Left lung (tissue), 10 donors: ENCODE data around the gene CHCHD3. TPM values are rescaled to one million over a fixed set of nuclear protein-coding genes. Genes with fewer than 3 reads are reported as not detected.

ENCODE experiments used
- ATAC-seq: fragments of 200-7000 bp; cut with Tn5 transposase; one replicate; pipeline ENCODE4 v1.9.1; 2020; ENCODE audit warnings: moderate library complexity
- DNase-seq, 4 donors: peaks; one replicate each; pipeline ENCODE4 v3.0.0-alpha.2; 2013 to 2020
- H3K27ac ChIP-seq, 2 donors: fragments of 200-600 bp; sonication (generic) in 1 of 2; one replicate each; pipeline versions ENCODE4 v1.5.0 to v1.8.0; 2020 to 2021
- H3K27me3 ChIP-seq, 2 donors: fragments of 200-600 bp; sonication (generic) in 1 of 2; one replicate each; pipeline versions ENCODE4 v1.5.0 to v1.8.0; 2020 to 2021
- H3K36me3 ChIP-seq, 2 donors: fragments of 200-600 bp; sonication (generic) in 1 of 2; one replicate each; pipeline versions ENCODE4 v1.5.0 to v1.8.0; 2020 to 2021
- H3K4me1 ChIP-seq, 2 donors: fragments of 200-600 bp; one replicate each; pipeline ENCODE4 v1.8.0; 2021
- H3K4me3 ChIP-seq, 2 donors: fragments of 200-600 bp; sonication (generic) in 1 of 2; one replicate each; pipeline versions ENCODE4 v1.5.0 to v1.8.0; 2020 to 2021; ENCODE audit warnings: mild to moderate bottlenecking in 1 of 2
- H3K9me3 ChIP-seq, 2 donors: fragments of 200-600 bp; sonication (generic) in 1 of 2; one replicate each; pipeline versions ENCODE4 v1.5.0 to v1.8.0; 2020 to 2021
- intact Hi-C, 2 donors: fragments of 100-400 bp; cut with DNase I; formaldehyde crosslinking; loops; one replicate each; pipeline versions ENCODE4 v1.11.2 to v1.14.2; 2022
- polyA plus RNA-seq, 6 donors: library from polyadenylated mRNA; unstranded; fragments of 120-200 nt; gene quantifications; one replicate each; pipeline ENCODE4 v1.2.1, GENCODE V29; 2013; ENCODE audit not compliant: insufficient read length in 6 of 6
- total RNA-seq, 2 donors: library from RNA; stranded (reverse); fragmentation: NEBNext Ultra II Directional; extraction: Animal tissue kit (Norgen Biotek cat#: 25700); gene quantifications; one replicate each; pipeline ENCODE4 v1.2.1, GENCODE V29; 2021
- TF ChIP-seq, protein P1 (sequence below), 2 donors: fragments of 200-600 bp; sonication (generic) in 1 of 2; IDR thresholded peaks; one replicate each; pipeline versions ENCODE4 v1.5.0 to v1.8.0; 2021; ENCODE audit warnings: antibody characterized with exemption in 2 of 2
- donor health status: DM: no; HTN: yes; CAD: no.
- donor health status: DM: no; HTN: no; CAD: no.

The CHCHD3 gene
- total and polyA plus RNA-seq, 8 donors, result 45.4 to 58.9 (median 54.5) TPM

DNA sequence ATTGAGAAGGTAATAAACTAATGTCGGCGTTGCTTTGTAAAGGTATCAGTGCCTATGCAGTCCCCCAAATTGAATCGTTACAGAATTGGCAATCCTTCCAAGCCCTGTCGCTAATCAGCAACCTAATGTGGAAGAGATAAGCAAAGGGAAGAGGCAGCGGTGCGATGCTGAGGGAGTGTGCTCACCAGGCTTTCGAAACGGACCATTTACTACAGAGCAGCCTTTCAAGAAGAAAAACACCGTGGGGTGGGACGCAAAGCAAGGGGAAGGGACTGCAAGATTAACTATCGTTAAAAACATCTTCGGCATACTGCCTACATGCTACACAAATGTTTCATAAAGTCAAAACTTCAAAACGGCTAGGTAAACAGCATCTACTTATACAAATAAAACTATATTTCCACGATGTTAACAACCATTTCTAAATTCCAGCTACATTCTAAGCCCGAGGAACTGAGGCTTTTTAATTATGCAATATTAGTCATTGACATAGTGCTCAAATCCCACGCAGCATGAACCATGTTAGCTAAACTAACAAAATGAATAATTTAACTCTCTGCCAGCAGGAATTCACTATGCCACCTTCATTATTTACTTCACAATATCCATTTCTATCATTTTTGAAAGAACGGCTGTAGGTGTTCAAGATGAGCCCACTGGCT, 85.2 kb downstream of the CHCHD3 start:
- DNase-seq, result no peak
- Histone ChIP-seq H3K9me3 (no peaks in the 10 kb centered on the region), H3K27me3 (no peaks in the 10 kb centered on the region), H3K27ac (no peak overlapping the region), H3K4me3 (no peak overlapping the region), H3K36me3 (no peaks in the 10 kb centered on the region), H3K4me1 (peaks cover 6 to 9% of the 10 kb centered on the region in 2 donors)
- peak; percentile 63 for ATAC-seq
- intact Hi-C loops, result no loop called here
- TF ChIP-seq, protein P1, sequence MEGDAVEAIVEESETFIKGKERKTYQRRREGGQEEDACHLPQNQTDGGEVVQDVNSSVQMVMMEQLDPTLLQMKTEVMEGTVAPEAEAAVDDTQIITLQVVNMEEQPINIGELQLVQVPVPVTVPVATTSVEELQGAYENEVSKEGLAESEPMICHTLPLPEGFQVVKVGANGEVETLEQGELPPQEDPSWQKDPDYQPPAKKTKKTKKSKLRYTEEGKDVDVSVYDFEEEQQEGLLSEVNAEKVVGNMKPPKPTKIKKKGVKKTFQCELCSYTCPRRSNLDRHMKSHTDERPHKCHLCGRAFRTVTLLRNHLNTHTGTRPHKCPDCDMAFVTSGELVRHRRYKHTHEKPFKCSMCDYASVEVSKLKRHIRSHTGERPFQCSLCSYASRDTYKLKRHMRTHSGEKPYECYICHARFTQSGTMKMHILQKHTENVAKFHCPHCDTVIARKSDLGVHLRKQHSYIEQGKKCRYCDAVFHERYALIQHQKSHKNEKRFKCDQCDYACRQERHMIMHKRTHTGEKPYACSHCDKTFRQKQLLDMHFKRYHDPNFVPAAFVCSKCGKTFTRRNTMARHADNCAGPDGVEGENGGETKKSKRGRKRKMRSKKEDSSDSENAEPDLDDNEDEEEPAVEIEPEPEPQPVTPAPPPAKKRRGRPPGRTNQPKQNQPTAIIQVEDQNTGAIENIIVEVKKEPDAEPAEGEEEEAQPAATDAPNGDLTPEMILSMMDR (IDR thresholded peaks at IDR 0.05), result no peak

DNA sequence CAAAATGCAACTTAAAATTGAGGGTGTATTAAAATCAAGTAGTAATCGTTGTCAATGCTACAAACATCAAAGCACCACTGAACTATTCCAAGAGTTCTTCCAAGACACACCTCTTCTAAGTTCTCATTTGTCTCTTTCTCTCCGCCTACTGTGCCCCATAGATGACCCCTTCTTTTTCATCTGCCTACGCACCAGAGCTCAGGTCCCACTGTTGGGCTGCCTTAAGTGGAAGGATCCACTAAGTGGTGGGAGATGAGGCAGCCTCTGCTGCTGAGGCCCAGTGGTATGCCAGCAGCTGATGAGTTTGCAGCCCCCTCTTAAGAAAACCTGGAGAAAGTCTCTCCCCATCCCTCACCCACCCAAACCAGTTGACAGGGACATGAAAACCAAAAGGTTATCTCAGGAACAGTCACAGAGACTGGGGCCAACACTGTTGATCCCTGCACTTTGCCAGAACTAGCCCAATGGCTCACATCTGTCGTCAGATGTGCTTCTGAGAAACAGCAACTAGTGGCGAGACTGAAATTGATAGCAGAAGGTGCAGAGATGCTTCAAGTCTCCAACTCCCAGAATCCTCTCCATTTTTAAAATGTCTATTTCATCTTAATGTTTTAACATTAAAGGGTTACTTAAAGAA, 88.4 kb downstream of the CHCHD3 start:
- DNase-seq (no peak), ATAC-seq (no peak)
- no peaks in the 10 kb centered on the region for H3K9me3 ChIP-seq
- TF ChIP-seq, protein P1 (IDR thresholded peaks at IDR 0.05), result no peak
- H3K27ac ChIP-seq, result no peak overlapping the region
- no peaks in the 10 kb centered on the region for H3K36me3 ChIP-seq
- intact Hi-C loops, result no loop called here
- H3K4me3 ChIP-seq, result no peak overlapping the region
- H3K4me1 ChIP-seq, result peaks cover 0 to 4% of the 10 kb centered on the region in 2 donors
- no peaks in the 10 kb centered on the region for H3K27me3 ChIP-seq

DNA sequence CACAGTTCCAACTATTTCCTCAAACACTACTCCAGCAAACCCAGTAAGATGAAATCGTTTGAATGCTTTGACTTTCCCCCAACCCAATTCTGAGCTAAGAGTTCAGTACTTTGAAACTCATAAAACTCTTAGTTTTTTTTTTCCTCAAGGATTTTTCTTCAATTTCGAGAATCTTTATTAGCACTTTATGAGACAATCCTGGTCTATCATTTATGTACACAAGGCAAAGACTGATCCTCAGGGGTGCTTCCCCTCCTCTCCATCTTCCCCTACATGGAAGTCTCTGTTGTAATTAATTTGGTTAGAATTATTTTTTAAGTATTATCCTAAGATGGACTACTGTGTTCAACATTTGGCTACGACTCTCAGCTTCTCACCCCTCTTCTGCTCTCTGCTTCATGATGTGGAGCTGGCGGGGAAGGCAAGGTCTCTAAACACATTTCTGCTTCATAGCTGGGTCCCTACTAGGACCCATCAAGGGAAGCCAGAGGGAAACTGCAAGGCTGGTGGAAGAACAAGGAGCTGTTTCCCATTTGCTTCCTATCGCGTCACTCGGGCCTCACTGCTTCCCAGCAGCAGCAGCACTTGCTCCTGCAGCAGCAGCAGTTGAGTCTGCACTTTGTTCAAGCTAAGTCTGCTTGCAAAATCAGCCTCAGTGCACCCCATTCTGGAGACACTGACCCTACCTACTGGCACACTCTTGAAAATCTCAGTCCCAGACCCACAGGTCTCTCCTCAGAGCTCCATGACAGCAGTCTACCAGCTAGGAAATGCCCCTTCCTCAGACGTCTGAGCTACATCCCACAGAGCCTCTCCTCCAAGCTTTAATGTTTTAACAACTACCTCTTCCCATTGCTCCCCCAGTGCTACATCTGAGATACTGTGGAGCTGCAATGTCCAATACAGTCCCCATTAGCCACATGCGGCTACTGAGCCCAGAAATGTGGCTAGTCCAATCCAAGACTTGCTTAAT, 90.0 kb downstream of the CHCHD3 start:
- peak; percentile 22 for ATAC-seq
- DNase-seq, result no peak

DNA sequence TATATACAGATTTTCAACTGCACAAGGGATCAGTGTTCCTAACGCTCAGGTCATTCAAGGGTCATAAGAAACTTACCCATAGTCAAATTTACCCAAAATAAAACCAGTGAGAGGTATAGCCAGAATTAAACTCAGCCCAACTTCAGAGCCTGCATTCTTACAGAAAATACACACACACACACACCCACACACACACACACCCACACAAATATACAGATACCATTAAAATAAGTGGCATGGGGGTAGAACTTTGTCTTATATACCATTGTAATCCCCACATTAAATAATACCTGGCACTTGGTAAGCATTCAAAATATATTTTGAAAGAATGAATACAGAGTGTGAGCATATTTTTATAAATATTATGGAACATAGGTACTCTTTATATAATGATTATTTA, 93.8 kb downstream of the CHCHD3 start:
- ATAC-seq (no peak), DNase-seq (no peak)
- no peaks in the 10 kb centered on the region for H3K4me1 ChIP-seq
- no peaks in the 10 kb centered on the region for H3K36me3 ChIP-seq
- peaks cover 0 to 6% of the 10 kb centered on the region in 2 donors for H3K9me3 ChIP-seq
- intact Hi-C loops, result no loop called here
- H3K4me3 ChIP-seq, result no peak overlapping the region
- TF ChIP-seq, protein P1 (IDR thresholded peaks at IDR 0.05), result no peak
- H3K27ac ChIP-seq, result no peak overlapping the region
- no peaks in the 10 kb centered on the region for H3K27me3 ChIP-seq

More for the DNA sequence above, 90.0 kb downstream of the CHCHD3 start:
- H3K4me3 ChIP-seq, result no peak overlapping the region
- H3K4me1 ChIP-seq, result no peaks in the 10 kb centered on the region
- no peaks in the 10 kb centered on the region for H3K9me3 ChIP-seq
- H3K27me3 ChIP-seq, result no peaks in the 10 kb centered on the region
- H3K36me3 ChIP-seq, result no peaks in the 10 kb centered on the region
- intact Hi-C loops, result no loop called here
- TF ChIP-seq, protein P1 (IDR thresholded peaks at IDR 0.05), result no peak
- H3K27ac ChIP-seq, result no peak overlapping the region

DNA sequence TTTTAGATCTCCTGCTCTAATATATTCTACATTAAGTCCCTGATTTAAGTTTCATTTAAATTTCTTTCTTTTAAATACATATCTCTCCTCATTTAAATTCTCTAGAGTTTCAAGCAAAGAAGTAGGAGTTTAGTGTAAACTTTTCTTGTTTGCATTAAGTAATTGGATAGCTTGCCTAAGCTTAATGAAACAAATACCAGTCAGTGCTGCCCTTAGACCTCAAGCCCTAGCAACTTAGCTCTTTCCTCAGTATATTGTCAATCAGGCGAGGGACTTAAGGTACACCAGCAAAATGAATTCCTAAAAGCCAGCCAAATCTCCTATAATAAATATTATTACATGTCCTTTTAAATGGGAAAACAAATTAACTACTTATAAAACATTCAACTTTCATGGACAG, 101.5 kb downstream of the CHCHD3 start:
- Histone ChIP-seq H3K9me3 (no peaks in the 10 kb centered on the region), H3K4me1 (no peaks in the 10 kb centered on the region), H3K27ac (no peak overlapping the region), H3K4me3 (no peak overlapping the region), H3K27me3 (no peaks in the 10 kb centered on the region), H3K36me3 (no peaks in the 10 kb centered on the region)
- intact Hi-C loops, result no loop called here
- DNase-seq (no peak), ATAC-seq (no peak)
- TF ChIP-seq, protein P1 (IDR thresholded peaks at IDR 0.05), result no peak
